ENCODE measurements around the gene MAG. TPM values are rescaled to one million over a fixed set of nuclear protein-coding genes. Genes with fewer than 3 reads are reported as not detected.

Gene MAG
- total RNA-seq, 1 experiment from 2014 or later, result 13.4 TPM

DNA sequence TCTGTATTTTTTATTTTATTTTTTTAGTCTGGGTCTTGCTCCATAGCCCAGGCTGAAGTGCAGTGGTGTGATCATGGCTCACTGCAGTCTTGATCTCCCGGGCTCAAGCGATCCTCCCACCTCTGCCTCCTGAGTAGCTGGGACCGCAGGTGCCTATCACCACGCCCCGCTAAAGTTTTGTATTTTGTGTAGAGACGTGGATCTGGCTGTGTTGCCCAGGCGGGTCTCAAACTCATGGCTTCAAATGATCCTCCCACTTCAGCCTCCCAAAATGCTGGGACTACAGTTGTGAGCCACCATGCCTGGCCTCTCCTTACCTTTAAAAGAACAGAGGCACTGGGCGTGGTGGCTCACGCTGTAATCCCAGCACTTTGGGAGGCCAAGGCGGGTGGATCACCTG lies 4.2 kb upstream of the MAG start:
- TF ChIP-seq, protein P1, sequence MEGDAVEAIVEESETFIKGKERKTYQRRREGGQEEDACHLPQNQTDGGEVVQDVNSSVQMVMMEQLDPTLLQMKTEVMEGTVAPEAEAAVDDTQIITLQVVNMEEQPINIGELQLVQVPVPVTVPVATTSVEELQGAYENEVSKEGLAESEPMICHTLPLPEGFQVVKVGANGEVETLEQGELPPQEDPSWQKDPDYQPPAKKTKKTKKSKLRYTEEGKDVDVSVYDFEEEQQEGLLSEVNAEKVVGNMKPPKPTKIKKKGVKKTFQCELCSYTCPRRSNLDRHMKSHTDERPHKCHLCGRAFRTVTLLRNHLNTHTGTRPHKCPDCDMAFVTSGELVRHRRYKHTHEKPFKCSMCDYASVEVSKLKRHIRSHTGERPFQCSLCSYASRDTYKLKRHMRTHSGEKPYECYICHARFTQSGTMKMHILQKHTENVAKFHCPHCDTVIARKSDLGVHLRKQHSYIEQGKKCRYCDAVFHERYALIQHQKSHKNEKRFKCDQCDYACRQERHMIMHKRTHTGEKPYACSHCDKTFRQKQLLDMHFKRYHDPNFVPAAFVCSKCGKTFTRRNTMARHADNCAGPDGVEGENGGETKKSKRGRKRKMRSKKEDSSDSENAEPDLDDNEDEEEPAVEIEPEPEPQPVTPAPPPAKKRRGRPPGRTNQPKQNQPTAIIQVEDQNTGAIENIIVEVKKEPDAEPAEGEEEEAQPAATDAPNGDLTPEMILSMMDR (conservative IDR thresholded peaks at IDR 0.05), result no peak
- TF ChIP-seq EZH2 (IDR thresholded peaks at IDR 0.05; ENCODE audit: low read depth), result no peak
- Histone ChIP-seq H3K27ac (no peak overlapping the region), H3K4me1 (replicated peaks; ENCODE audit: insufficient read depth) (peaks cover 11% of the 10 kb centered on the region; the same call in 1 of the 2 replicates), H3K79me2 (ENCODE audit: low read depth) (no peaks in the 10 kb centered on the region), H4K20me1 (ENCODE audit: insufficient read depth) (no peaks in the 10 kb centered on the region), H3K4me2 (no peak overlapping the region), H3K27me3 (ENCODE audit: insufficient read depth, low read depth) (no peaks in the 10 kb centered on the region), H3F3A (ENCODE audit: insufficient read depth, low read depth) (0 out of 2 replicates have a peak, but pooled peaks cover 4% of the 10 kb centered on the region), H2AFZ (no peak overlapping the region), H3K36me3 (ENCODE audit: low read depth) (no peaks in the 10 kb centered on the region), H3K9me2 (ENCODE audit: insufficient read depth) (no peaks in the 10 kb centered on the region), H3K4me3 (no peak overlapping the region), H3K9me3 (ENCODE audit: insufficient read depth, low read depth) (no peaks in the 10 kb centered on the region)
- intact Hi-C loops (cut with micrococcal nuclease; ENCODE audit: unreplicated experiment), result loop anchor here (5.0 kb wide), 1 partner anchor 180 kb away; no protein-coding TSS in a partner anchor
- DNase-seq, result no peak
- BruUV-seq (replicated peaks), result no TSS peak
- ChIA-PET POLR2A (ENCODE audit: unreplicated experiment) (no interaction called here), CTCF (no interaction called here)

- H3K27me3 ChIP-seq (ENCODE audit: insufficient read depth, low read depth), result no peaks in the 10 kb centered on the region
- CTCF ChIA-PET, result interaction anchor here (0.6 kb wide), 2 partner anchors 35 to 260 kb away, joined by 3 to 8 read pairs; no protein-coding TSS in a partner anchor
- DNase-seq, result no peak
These were observed 3.6 kb upstream of the MAG start for GRCh38 chr19:35288331-35288730.

DNA sequence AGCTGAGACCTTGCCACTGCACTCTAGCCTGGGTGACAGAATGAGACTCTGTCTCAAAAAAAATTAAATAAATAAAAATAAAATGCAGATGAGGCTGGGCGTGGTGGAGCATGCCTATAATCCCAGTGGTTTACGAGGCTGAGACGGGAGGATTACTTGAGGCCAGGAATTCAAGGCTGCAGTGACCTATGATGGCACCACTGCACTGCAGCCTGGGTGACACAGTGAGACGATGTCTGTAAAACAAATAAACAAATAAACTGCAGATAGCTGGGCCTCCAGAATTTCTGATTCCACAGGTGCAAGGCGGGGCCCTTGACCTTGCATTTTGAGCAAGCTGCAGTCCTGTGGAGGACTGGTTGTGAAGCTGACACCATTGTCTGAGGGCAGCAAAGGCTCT lies 3.1 kb upstream of the MAG start:
- intact Hi-C loops (cut with micrococcal nuclease; ENCODE audit: unreplicated experiment), result loop anchor here (5.0 kb wide), 1 partner anchor 178 kb away; no protein-coding TSS in a partner anchor
- Histone ChIP-seq H4K20me1 (ENCODE audit: insufficient read depth) (no peaks in the 10 kb centered on the region), H3K9me3 (ENCODE audit: insufficient read depth, low read depth) (no peaks in the 10 kb centered on the region), H3K4me3 (no peak overlapping the region), H2AFZ (no peak overlapping the region), H3K27me3 (ENCODE audit: insufficient read depth, low read depth) (no peaks in the 10 kb centered on the region), H3F3A (ENCODE audit: insufficient read depth, low read depth) (0 out of 2 replicates have a peak, but pooled peaks cover 4% of the 10 kb centered on the region), H3K4me2 (no peak overlapping the region; the same call in 1 of the 2 replicates), H3K36me3 (ENCODE audit: low read depth) (no peaks in the 10 kb centered on the region), H3K4me1 (replicated peaks; ENCODE audit: insufficient read depth) (peaks cover 11% of the 10 kb centered on the region; the same call in 1 of the 2 replicates), H3K79me2 (ENCODE audit: low read depth) (no peaks in the 10 kb centered on the region), H3K9me2 (ENCODE audit: insufficient read depth) (no peaks in the 10 kb centered on the region), H3K27ac (no peak overlapping the region)
- no TSS peak for BruUV-seq (replicated peaks)
- ChIA-PET CTCF (interaction anchor here (0.6 kb wide), 1 partner anchor 34 kb away, joined by 3 read pairs; no protein-coding TSS in a partner anchor), POLR2A (ENCODE audit: unreplicated experiment) (interaction anchor here (0.5 to 0.6 kb wide), 2 partner anchors 17 to 26 kb away, joined by 3 to 4 read pairs; no protein-coding TSS in a partner anchor)
- peak in 1 of 2 experiments; percentile 57 for DNase-seq
- no peak for TF ChIP-seq EZH2 (IDR thresholded peaks at IDR 0.05; ENCODE audit: low read depth)
- TF ChIP-seq, protein P1 (conservative IDR thresholded peaks at IDR 0.05), result no peak

More at GRCh38 chr19:35288331-35288730, 3.6 kb upstream of the MAG start:
- H3K9me3 ChIP-seq (ENCODE audit: insufficient read depth, low read depth), result no peaks in the 10 kb centered on the region
- H3K4me2 ChIP-seq, result no peak overlapping the region
- H3F3A ChIP-seq (ENCODE audit: insufficient read depth, low read depth), result 0 out of 2 replicates have a peak, but pooled peaks cover 4% of the 10 kb centered on the region
- H4K20me1 ChIP-seq (ENCODE audit: insufficient read depth), result no peaks in the 10 kb centered on the region
- H3K79me2 ChIP-seq (ENCODE audit: low read depth), result no peaks in the 10 kb centered on the region
- no peak overlapping the region for H3K27ac ChIP-seq
- no peaks in the 10 kb centered on the region for H3K36me3 ChIP-seq (ENCODE audit: low read depth)
- no peak overlapping the region for H3K4me3 ChIP-seq
- no peak overlapping the region for H2AFZ ChIP-seq
- H3K4me1 ChIP-seq (replicated peaks; ENCODE audit: insufficient read depth), result peaks cover 11% of the 10 kb centered on the region; the same call in 1 of the 2 replicates
- no peaks in the 10 kb centered on the region for H3K9me2 ChIP-seq (ENCODE audit: insufficient read depth)
- POLR2A ChIA-PET (ENCODE audit: unreplicated experiment), result interaction anchor here (0.5 kb wide), 1 partner anchor 16 kb away, joined by 4 read pairs; no protein-coding TSS in a partner anchor
- intact Hi-C loops (cut with micrococcal nuclease; ENCODE audit: unreplicated experiment), result loop anchor here (5.0 kb wide), 1 partner anchor 179 kb away; no protein-coding TSS in a partner anchor
- TF ChIP-seq, protein P1 (conservative IDR thresholded peaks at IDR 0.05), result no peak
- no peak for TF ChIP-seq EZH2 (IDR thresholded peaks at IDR 0.05; ENCODE audit: low read depth)
- BruUV-seq (replicated peaks), result no TSS peak

Measured in PC-9 (cell line).